Parathyroid adenoma (tissue), 2 donors: ENCODE measurements around the gene TMEM258.

Experiments
- H2AFZ ChIP-seq: fragments of 300-600 bp; sonication (generic); one replicate; pipeline ENCODE4 v1.7.0; 2017; ENCODE audit warnings: antibody characterized with exemption, mild to moderate bottlenecking
- H3K27ac ChIP-seq: fragments of 300-600 bp; sonication (generic); one replicate; pipeline ENCODE4 v1.7.0; 2017
- H3K27me3 ChIP-seq: fragments of 300-600 bp; sonication (generic); one replicate; pipeline ENCODE4 v1.7.0; 2017; ENCODE audit warnings: low read length; ENCODE audit not compliant: control insufficient read depth, insufficient read depth
- H3K36me3 ChIP-seq: fragments of 300-600 bp; sonication (generic); one replicate; pipeline ENCODE4 v1.7.0; 2017; ENCODE audit warnings: low read length; ENCODE audit not compliant: control insufficient read depth, insufficient read depth
- H3K4me1 ChIP-seq: fragments of 300-600 bp; sonication (generic); one replicate; pipeline ENCODE4 v1.7.0; 2017; ENCODE audit warnings: control low read depth
- H3K4me2 ChIP-seq: fragments of 300-600 bp; sonication (generic); one replicate; pipeline ENCODE4 v1.7.0; 2017; ENCODE audit warnings: low read length
- H3K4me3 ChIP-seq: fragments of 300-600 bp; sonication (generic); one replicate; pipeline ENCODE4 v1.7.0; 2017; ENCODE audit warnings: low read depth, low read length
- H3K79me2 ChIP-seq: fragments of 300-600 bp; sonication (generic); one replicate; pipeline ENCODE4 v1.7.0; 2017; ENCODE audit warnings: control low read depth
- H3K9ac ChIP-seq: fragments of 300-600 bp; sonication (generic); one replicate; pipeline ENCODE4 v1.7.0; 2017; ENCODE audit warnings: mild to moderate bottlenecking
- H3K9me3 ChIP-seq: fragments of 300-600 bp; sonication (generic); one replicate; pipeline ENCODE4 v1.7.0; 2017; ENCODE audit warnings: low read length; ENCODE audit not compliant: control insufficient read depth
- CTCF ChIP-seq: fragments of 300-600 bp; sonication (generic); IDR thresholded peaks from one replicate; pipeline ENCODE4 v1.7.0; 2017; ENCODE audit warnings: antibody characterized with exemption, mild to moderate bottlenecking
- donor health status: primary hyperparathyroidism.

The TMEM258 gene

DNA sequence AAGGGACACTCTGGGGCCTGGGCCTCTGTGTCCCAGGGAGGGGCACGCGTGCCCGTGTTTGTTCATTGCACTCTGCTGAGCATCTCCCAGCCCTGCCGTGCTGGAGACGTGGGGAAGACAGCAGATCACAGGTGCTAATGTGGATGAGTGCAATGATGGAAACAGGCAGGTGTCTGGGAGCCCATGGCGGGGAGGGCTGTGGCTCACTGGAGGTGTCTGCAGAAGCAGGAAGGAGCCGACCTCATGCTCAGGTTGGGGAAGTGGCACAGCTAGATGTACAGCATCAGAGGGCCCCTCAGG is 7.9 kb downstream of the TMEM258 start:
- Histone ChIP-seq H3K4me2 (no peak overlapping the region), H2AFZ (no peak overlapping the region), H3K9ac (no peak overlapping the region), H3K79me2 (no peaks in the 10 kb centered on the region), H3K9me3 (no peaks in the 10 kb centered on the region), H3K27ac (no peak overlapping the region), H3K27me3 (no peaks in the 10 kb centered on the region), H3K36me3 (no peaks in the 10 kb centered on the region), H3K4me3 (no peak overlapping the region), H3K4me1 (no peaks in the 10 kb centered on the region)
- no peak for TF ChIP-seq CTCF

DNA sequence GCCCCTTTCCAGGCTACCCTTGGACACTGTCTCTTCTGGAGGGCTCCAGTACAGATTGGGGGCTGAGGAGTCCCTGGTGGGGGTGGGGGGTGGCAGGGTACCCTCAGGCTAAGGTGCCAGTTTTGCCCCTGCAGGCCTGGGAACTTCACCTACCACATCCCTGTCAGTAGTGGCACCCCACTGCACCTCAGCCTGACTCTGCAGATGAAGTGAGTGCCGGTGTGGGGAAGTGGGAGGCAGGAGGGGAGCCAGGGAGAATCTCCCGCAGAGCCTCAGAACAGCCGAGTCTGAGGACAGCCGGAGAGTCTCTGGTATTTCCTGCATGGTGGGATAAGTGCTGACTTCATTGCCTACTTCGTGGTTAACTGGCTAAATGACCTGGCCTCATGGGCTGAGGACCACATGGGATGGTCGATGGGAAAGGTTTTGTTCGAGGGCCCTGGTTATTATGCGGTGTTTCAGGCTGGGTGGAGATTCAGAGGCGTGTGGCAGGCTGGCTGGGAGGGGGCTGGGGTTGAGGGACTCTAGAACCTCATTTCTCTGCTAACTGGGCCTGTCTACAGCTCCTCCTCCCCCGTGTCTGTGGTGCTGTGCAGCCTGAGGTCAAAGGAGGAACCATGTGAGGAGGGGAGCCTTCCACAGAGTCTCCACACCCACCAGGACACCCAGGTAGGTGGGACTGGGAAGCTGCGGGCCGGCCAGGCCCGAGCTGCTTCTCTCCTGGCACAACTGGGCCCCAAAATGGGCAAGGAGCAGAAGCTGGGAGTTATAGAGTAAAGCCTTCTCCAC is 8.5 kb downstream of the TMEM258 start:
- H3K4me3 ChIP-seq: no peak overlapping the region
- H3K9me3 ChIP-seq: no peaks in the 10 kb centered on the region
- no peak overlapping the region for H3K27ac ChIP-seq
- no peak overlapping the region for H3K4me2 ChIP-seq
- no peak overlapping the region for H3K9ac ChIP-seq
- no peaks in the 10 kb centered on the region for H3K36me3 ChIP-seq
- no peak for TF ChIP-seq CTCF
- H3K27me3 ChIP-seq: no peaks in the 10 kb centered on the region
- H3K4me1 ChIP-seq: no peaks in the 10 kb centered on the region
- no peak overlapping the region for H2AFZ ChIP-seq
- no peaks in the 10 kb centered on the region for H3K79me2 ChIP-seq

DNA sequence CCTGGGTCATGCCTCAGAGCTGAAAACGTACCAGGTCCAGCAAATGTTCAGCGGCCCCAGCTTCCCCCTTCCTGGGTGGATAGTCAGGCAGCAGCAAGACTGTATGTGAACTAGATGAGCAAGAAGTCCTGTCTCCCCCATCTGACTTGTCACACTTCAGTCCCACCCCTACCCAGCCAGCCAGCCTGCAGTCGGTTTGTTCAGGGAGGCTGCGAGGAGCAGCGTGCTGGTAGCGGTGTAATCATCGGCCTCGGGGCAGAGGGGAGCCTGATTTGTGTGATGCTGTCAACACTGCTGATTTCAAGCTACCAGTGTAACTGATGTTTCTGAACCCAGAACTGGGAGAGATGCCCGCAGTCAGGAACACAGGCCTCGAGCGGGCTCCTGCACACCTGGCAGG is 9.6 kb downstream of the TMEM258 start:
- no peaks in the 10 kb centered on the region for H3K79me2 ChIP-seq
- H3K4me3 ChIP-seq: no peak overlapping the region
- H3K4me1 ChIP-seq: no peaks in the 10 kb centered on the region
- no peak overlapping the region for H2AFZ ChIP-seq
- no peak for TF ChIP-seq CTCF
- no peaks in the 10 kb centered on the region for H3K27me3 ChIP-seq
- H3K27ac ChIP-seq: no peak overlapping the region
- H3K9ac ChIP-seq: no peak overlapping the region
- H3K4me2 ChIP-seq: no peak overlapping the region
- H3K36me3 ChIP-seq: no peaks in the 10 kb centered on the region
- H3K9me3 ChIP-seq: no peaks in the 10 kb centered on the region

DNA sequence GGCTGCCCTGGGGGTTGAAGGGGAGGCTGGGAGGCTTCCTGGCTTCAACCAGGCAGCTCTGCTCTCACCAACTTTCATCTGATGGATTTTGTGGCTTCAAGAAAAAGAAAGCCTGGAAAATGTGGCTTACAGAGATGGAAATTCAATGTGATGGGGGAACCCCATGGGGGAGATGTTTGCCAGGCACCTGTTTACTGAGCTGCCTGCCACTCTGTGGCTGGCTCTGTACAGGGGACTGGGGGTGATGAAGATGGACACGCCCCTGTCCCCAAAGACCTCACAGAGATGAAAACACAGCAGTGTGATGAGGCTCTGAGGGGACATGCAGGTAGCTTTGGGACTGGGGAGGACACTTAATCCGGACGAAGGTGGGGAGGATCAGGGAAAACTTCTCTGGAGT is 10.1 kb downstream of the TMEM258 start:
- Histone ChIP-seq H3K9me3 (no peaks in the 10 kb centered on the region), H3K36me3 (no peaks in the 10 kb centered on the region), H3K4me3 (no peak overlapping the region), H2AFZ (no peak overlapping the region), H3K9ac (no peak overlapping the region), H3K79me2 (no peaks in the 10 kb centered on the region), H3K27me3 (no peaks in the 10 kb centered on the region), H3K27ac (no peak overlapping the region), H3K4me1 (no peaks in the 10 kb centered on the region), H3K4me2 (no peak overlapping the region)
- no peak for TF ChIP-seq CTCF

GRCh38 chr11:61781585-61781984 is 10.8 kb downstream of the TMEM258 start:
- Histone ChIP-seq H3K79me2 (no peaks in the 10 kb centered on the region), H3K27me3 (no peaks in the 10 kb centered on the region), H3K9ac (no peak overlapping the region), H3K4me3 (no peak overlapping the region), H3K27ac (no peak overlapping the region), H3K4me2 (no peak overlapping the region), H3K36me3 (no peaks in the 10 kb centered on the region), H2AFZ (no peak overlapping the region), H3K9me3 (no peaks in the 10 kb centered on the region), H3K4me1 (no peaks in the 10 kb centered on the region)
- no peak for TF ChIP-seq CTCF
